GM21367 (cell line): ENCODE results near the gene CHST2.

ENCODE experiments used
- ATAC-seq: cut with Tn5 transposase; IDR thresholded peaks from one replicate; pipeline ENCODE4 v1.9.1; 2021; ENCODE audit not compliant: unreplicated experiment

CHST2 gene

GRCh38 chr3:143165211-143165610, 45.6 kb downstream of the CHST2 start:
- ATAC-seq, result no peak

DNA sequence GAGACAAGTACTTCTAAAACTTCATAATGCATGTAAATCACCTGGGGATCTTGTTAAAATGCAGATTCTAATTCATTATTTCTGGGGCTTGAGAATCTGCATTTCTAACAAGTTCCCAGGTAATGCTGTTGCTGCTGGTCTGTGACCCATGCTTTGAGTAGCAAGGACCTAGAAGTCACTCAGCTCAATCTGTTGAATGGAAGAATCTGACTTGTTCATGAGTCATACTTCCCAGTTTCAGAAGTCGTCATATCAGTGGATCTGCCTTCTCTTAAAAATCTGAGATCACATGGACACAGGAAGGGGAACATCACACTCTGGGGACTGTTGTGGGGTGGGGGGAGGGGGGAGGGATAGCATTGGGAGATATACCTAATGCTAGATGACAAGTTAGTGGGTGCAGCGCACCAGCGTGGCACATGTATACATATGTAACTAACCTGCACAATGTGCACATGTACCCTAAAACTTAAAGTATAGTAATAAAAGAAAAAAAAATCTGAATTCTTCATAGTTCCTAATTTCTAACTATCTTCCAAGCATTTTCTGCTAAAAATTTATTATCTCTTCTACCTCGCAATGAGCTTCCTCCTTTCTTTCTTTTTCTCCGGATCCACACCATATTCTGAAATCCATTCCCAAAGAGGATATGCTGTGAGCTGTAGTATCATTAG, 46.2 kb downstream of the CHST2 start:
- ATAC-seq, result peak; percentile 78

DNA sequence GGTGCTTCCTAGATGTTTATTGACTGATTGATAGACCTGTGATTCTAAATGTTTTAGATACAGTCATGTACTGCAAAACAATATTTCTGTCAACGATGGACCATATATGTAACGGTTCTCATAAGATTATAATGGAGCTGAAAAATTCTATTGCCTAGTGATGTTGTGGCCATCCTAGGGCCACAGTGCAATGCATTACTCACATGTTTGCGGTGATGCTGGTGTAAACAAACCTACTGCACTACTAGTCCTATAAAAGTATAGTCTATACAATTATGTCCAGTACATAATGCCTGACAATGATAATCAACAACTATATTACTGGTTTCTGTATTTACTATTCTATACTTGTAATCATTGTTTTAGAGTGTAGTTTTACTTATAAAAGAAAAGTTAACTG, 46.8 kb downstream of the CHST2 start:
- no peak for ATAC-seq

- ATAC-seq, result no peak
Measured at GRCh38 chr3:143167969-143168854, 48.6 kb downstream of the CHST2 start.

- ATAC-seq, result no peak
Measured at GRCh38 chr3:143168855-143169192, 49.3 kb downstream of the CHST2 start.

- ATAC-seq, result no peak
Measured at GRCh38 chr3:143170074-143170473, 50.5 kb downstream of the CHST2 start.

GRCh38 chr3:143170676-143171075, 51.1 kb downstream of the CHST2 start:
- ATAC-seq, result no peak

DNA sequence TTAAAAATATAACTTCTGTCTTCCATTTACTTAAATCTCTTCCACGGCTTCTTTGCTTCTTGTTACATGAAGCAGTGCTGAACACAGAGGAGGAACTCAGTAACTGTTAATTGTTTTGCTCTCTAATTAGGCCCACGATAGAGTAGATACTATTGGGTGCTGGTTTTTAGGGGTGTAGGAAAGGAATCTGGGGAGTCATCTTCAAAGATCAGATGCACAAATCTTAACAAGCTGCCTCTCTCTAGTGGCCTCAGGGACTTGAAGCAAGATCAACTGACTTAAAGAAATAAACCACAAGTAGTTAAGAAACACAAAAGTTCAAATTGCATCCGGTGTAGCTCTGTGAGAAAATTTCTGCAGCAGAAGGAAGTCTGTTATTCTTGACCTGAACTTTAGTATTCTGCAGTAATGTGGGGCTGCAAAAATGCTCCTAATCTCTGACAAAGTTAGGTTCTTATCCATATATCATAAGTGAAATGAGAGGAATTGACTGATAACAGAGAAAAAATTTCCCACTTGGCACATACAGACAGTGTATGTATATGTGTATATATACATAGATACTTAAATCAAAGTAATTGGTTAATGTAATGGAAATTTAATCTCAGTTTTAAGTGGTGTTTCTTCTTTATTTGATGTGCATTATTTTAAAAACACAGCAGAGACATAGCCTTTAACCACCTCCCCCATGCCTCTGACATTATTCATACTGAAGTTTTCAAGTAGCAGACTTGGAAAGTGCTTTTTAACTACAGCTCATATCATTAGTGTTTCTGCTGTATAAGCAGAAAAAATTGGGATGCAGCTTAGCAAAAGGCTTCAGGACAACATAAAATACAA, 51.8 kb downstream of the CHST2 start:
- ATAC-seq, result peak; percentile 83

GRCh38 chr3:143172062-143172794, 52.7 kb downstream of the CHST2 start:
- ATAC-seq, result no peak

DNA sequence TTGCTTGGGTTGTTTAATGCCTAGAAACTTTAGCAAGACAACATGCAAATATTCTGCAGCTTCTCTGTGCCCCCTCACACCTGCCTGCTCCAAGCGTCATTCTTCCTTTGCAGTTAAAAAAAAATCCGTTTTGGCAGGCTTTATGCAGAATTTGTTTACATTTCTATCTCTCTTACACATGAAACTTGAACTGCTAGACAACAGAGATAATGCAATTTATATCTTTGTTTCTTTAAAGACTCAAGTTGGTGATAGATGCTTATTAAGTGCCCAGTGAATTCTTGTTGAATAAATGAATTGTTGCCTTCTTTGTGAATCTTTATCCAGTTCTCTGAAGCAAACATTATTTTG, 53.2 kb downstream of the CHST2 start:
- ATAC-seq, result no peak

DNA sequence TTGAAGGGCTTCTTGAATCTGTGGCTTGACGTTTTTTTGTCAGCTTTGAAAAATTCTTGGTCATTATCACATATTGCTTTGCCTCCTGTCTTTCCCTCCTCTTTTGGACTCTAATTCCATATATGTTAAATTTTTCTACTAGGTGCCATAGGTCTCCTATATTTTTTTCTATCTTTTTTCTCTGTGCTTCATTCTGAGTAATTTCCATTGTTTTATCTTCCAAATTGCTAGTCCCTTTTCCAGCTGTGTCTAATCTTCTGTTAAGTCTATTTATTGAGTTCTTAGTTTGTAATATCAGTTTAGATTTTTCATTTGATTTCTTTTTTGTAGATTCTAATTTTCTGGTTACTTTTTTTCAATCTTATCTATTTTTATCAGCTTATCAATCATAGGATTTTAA, 53.7 kb downstream of the CHST2 start:
- no peak for ATAC-seq
